HK-2 (cell line): ENCODE data around the gene SPOCK1.
A peak's percentile ranks its signal among the peaks of the same experiment; 100 is the strongest.

ENCODE experiments used
- DNase-seq: peaks from one replicate; pipeline ENCODE4 v3.0.0-alpha.2; 2018; ENCODE audit not compliant: unreplicated experiment

SPOCK1 gene

DNA sequence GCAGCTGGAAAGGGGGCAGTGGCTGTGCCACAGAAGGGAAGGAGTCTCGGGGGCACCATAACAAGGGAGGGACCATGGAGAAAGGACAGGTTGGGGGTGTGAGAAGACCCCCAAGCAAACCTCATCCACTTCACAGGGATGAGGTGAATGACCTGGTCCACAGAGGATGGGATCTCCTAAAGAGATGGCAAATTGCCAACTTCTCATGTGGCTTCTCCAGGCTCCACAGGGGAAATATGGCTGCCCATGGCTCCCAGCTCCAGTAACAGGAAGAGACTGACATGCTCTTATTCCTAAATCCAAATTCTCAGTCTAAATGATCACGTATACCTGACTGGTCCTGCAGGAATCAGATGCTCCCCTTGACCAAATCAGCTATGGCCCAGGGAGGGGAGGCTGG lies 340.4 kb downstream of the SPOCK1 start:
- no peak for DNase-seq

DNA sequence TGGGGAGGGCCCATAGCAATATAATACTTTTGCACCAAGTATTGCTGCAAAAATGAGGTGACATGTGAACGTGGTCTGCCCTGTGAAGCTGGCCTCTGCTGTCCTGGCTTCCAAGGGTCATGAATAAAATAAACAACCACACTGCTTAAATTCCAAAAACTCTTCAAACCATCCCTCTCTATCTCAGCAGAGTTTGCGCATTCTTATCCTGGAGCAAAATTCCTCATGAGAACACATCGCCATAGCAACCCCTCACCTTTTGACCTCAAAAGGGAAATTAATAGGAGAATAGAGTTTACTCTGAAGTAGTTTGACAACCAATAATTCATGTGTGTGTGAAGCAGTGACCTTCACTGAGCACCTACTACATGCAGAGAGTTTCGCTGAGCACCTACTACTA lies 342.9 kb downstream of the SPOCK1 start:
- DNase-seq, result no peak

DNA sequence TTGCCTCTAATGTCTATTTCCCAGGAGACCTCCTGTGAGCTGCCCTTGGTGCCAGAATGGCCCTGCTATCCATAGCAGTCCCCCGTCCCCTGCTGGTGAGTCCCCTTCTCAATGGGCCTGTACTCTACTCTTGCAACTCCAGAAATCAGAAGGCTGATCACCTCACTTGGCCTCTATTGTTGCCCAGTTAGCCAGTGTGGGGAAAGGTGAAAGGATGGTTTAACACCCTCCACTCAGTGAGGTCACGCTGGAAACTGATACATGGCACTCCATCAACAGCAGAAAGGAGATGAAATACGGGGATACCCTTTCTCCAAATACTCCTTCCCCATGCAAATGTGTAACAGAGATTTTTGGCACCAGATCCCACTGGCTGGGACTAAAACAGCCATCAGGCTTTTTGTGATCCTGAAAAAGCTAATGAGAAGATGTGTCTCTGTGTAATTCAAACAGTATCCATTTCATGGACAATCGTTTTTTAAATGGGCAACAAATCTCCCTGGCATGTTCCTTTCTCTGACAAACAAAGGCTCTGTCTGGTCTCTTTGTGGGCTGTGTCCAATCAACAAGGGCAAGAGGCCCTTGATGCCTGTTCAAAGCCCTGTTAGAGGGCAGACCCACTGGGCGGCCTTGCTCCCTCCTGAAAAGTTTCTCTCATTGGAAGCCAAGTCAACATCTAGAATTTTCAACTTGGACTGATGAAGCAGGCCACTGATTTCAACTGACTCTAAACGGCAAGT lies 343.7 kb downstream of the SPOCK1 start:
- no peak for DNase-seq

DNA sequence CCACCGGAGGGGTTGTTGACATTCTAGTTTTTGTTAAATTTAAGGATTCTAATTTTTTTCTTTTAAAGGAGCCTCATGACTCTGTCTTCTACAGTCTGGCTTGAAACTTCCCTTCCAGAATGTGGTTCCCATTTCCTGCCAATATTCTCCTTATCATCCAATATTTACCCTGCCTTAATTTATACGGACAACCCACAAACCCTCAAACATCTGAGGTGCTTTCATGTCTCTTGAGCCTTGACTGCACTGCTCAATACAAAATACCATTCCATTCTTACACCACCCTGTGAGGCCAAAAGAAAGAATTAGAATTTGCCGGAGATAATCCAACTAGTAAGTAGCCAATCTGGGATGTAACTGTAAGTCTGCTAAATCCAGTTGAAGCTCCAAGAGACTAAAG lies 346.5 kb downstream of the SPOCK1 start:
- DNase-seq, result no peak

DNA sequence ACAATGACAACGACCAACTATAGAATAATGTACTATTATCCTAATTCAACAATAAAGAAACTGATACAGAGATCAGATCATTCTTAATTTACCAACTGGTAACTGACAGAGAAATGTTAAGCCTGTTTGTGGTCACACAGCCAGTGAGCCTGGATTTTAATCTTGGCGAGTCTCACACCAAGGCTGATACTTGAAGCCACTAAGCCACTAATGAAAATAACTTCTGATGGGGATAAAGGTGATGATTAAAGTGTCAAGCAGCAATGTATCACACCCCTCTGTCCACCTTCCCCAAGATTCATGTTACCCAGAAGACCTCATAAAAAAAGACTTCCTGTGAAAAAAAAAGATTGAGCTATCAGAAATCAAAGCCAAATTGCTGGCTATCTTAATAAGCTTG lies 350.5 kb downstream of the SPOCK1 start:
- no peak for DNase-seq

DNA sequence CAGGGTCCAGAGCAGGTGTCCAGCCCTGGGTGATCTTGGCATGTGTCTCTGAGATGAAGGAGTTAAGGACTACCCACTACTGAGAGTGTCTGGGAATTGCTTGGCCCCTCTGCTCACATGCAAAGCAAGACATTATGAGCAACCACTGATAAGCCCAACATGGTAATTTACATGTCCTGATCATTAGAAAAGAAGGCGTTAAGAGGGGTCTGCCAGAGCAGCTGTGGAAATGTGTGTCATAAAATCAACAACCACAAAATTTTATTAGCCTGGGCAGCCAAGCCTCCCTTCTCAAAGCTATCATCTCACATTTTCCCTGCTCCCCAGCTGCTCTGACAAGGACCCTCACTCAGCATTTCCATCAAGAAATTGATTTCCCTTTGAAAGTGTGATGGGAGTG lies 351.0 kb downstream of the SPOCK1 start:
- no peak for DNase-seq

DNA sequence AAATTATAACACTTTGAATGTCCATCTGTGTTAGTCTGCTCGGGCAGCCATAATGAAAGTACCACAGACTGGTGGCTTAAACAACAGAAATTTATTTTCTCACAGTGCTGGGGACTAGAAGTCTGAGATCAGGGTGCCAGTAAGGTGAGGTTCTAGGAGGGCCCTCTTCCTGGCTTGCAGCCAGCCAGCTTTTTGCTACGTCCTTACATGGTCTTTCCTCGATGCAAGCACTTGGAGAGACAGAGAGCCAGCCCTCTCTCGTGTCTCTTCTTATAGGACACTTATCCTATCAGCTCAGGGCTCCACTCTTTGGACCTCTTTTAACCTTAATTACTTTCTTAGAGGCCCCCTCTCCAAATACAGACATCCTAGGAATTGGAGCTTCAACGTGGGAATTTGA lies 351.8 kb downstream of the SPOCK1 start:
- no peak for DNase-seq

DNA sequence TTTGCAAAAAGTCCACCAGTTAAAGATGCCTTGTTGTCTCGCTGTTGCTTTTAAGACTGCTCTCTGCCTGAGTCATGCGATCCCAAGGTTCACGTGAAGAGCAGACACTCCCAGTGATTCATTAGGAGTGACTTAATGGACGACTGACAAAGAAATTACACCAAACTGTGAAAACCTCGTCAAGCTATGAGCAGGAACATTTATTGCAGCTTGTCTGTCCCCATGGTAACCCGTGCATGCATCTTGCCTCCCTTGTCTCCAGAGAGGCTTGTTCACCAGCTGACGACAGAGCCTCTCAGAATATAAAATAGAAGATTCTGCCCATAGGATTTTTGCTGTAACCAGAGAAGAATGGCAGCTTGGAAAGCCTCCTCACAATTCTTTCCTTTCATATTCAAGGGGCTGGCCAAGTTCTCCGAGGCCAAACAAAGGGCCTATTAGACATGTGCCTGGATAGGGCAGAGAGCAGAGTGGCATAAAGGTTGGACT lies 352.7 kb downstream of the SPOCK1 start:
- DNase-seq, result peak; percentile 44

DNA sequence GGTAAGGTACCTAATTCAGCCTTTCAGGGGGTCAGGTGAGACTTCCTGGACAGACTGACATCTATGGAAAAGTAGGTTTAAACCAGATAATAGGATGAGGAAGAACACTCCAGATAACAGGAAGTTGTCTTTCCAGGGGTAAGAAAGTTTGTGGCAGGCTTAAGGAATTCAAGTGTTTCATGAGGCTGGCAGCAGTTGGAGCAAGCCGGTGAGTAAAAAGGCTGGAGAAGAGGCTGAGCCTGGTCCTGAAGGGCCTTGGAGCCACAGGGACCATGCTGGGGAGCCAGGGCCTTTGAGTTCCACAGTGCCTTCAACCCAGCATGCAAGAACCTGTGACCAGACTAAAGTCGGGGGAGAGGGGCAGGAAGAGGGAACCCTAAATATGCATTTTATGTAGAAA lies 353.4 kb downstream of the SPOCK1 start:
- peak; percentile 5 for DNase-seq

DNA sequence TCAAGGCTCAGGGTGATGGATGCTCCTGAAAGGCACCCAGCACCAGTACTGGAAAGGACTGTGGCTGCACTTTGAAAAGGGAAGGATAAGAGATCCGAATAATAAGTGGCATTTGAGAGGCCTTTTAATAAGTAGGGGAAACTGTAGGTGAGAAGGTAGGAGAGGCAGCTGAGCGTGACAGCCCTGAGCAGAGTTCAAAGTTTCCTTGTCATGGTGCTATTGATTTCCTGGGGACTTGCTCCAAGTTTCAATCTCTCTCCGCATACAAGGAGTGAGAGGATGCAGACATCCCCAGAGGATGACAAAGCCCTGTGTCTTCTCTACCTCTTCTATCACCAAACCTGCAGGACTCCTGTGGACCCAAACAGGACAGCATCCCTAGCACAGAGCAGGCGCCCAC lies 354.5 kb downstream of the SPOCK1 start:
- DNase-seq, result no peak

DNA sequence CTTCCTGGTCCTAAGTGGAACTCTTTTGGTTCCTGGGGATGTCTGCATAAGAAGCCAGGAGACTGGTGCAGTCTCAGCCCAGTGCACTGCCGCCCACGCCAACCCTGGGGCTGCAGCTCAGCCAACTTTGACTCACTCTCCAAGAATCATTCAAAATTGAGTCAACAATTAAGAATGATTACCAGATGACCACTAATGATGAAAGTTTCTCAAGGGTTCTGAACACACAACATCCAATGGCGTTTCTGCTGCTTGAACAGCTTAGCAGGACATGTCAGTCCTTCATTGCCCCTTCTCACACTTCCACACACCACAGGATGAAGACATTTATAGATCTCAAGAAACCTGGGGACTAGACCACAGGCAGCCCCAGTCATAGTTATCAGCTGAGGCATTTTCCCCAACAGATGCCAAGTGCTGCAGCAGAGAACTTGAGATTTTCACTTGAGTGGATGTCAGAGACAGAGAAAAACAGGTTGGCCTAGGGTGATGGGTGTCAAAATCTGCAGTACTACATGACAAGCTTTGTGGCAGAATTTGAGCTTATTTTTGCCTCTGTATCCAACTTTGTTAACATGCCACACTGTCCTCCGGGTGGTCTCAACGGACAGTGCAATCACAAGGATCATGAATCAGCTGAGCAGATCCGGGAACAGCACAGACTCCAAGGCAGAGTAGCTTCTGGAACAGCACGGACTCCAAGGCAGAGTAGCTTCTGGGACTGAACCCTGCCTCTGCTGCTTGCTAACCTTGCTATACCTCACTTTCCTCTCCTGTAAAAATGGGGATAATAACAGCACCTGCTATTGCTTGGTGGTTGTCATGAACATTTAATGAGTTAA lies 356.1 kb downstream of the SPOCK1 start:
- DNase-seq, result peak; percentile 66

DNA sequence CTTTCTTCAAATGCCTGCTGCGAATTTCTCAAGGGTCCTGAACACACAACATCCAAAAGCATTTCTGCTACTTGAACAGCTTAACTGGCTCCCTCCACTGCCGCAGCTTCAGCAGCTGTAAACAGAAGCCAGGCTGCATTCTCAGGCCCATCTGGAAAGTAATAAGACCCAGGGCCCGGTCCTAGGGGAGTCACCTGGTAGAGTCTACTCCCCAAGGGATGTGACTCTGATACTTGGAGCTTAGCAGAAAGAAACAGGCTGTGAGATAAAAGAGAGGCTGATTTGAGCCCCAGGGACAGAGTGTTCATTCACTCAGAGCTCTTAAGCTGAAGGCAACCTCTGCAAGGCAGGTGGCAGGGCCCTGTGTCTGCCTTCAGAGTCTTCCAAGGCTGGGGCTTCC lies 356.8 kb downstream of the SPOCK1 start:
- no peak for DNase-seq

DNA sequence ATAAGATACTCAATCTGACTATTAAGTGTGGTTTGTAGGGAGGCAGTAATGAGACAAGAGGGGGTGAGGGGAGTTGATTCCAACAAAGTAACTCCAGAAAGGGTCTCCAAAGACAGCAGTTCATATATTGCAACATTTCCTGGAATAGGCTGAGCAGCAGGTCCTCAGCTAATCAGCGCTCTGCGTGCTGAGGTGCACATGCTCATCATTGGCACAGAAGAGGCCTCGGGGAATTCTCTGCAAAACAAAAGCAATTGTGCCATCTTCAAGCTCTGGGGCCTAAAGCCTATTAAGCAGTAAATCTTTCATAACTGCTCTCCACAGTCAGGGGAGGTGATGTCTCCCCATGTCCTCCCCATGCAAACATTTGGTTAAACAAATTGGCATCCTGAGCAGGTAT lies 357.3 kb downstream of the SPOCK1 start:
- no peak for DNase-seq

DNA sequence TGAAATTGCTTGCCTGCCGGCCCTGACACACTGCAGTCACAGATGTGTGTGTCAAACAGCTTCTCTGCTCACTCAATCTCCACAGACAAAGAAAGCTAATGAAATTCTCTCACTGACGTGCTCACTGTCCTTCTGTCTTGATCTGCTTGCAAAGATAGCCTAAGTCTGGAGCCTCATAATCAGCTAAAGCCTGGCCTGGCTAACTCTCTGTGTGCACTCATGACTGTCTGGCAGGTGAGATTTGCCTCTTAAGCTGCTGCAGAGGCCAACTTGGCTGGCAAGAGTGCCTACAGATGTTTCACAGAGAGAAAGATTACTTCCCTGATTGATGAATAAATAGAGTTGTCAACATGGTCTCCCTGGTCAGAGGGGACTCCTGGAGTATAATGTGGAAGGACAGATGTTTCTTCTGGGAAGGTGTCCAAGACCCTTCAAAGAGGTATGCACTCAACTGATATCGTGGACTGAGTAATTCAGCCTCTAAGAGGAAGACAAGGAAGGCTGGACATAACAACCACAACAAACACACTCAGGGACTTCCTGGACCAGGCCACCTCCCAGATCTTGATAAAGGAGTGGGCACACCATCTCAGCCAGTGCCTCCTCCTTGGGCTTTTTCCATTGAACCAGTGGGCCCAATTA lies 362.0 kb downstream of the SPOCK1 start:
- DNase-seq, result no peak

DNA sequence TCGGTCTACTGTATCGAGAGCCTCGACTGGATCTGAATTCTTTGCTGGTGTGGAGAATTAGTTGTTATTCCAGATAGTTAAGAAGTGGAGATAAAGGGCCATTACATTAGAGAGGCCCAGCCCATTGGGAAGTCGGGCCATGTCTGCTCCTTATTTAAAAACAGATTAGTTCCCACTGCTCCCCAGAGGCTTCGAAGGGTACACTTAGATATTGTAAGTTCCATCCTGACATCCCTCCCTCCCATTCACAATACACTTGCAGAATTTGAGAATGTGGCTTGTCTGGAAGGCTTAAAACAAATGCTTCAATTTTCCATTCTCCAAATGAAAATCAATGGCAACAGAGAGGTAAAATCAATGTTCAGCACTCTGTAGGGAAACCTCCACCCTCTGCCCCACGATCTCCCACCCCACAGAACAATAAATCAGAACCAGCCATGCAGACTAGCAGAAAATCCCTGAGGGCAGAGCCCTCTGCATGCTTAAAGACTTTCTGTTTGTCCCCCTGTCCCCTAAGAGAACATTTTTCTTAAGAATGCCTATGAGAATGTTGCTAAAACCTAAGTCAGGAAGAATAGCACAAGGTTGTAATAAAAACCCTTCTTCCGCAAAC lies 364.1 kb downstream of the SPOCK1 start:
- DNase-seq, result no peak

DNA sequence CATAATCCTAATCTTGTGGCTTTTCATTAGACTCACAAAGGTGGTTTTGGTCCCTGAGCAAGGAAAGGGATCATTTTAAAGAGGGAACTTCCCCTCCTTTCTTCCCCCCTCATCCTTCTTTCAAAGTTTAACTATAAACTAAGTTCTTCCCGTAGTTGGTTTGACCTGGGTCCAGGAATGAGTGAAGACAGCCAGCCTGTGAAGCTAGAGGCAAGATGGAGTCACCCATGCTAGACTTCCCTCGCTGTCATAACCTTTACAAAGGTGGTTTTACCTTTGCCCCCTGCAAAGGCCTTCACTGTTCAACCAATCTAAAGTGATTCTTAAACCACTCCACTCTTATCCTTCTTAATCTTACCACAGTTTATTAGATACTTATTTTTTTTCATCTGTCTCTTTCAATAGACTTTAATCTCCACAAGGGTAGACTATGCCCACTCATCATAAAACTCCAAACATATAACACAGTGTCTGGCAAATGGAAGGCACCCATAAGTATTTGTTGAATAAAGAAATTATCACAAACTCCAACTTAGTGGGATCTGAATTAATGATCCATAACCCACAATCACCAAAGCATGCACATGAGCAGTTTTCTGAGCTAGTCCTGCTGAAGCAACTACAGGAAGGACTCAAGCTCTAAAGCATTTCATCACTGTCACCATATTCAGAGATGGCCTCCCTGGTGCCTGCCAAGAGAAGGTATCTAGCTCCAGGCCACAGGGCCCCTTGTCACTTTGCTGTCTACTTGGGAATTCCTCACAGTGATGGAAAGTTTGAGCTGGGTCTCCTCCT lies 369.0 kb downstream of the SPOCK1 start:
- DNase-seq, result peak; percentile 17

DNA sequence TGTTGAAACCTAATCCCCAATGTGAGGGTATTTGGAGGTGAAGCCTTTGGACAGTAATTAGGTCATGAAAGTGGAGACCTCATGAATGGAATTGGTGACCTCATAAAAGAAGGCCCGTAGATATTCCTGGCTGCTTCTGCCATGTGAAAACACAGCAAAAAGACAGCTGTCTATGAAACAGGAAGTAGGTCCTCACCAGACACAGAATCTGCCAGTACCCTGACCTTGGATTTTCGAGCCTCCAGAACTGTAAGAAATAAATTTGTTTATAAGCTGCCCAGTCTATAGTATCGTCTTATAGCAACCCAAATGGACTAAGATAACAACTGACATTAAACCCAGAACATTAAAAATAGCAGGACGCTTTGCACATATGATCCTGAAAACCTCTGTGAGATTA lies 371.1 kb downstream of the SPOCK1 start:
- no peak for DNase-seq

DNA sequence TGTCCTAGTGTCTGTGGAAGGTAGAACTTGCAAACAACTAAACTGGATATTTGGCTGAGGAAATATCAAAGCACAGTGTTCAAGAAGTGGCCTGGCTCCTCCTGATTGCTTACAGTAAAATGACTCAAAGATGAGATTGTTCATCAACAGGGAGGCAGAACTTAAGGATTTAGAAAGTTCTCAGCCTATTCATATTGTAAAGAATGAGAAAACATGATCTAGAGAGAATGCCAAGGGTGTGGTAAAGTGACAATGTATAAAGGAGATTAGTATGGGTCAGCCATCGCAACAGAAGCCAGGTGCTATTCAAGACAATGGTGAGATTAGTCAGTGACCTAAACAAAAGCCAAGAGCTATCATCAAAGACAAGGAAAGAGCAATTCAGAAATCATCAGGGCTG lies 372.3 kb downstream of the SPOCK1 start:
- DNase-seq, result no peak

DNA sequence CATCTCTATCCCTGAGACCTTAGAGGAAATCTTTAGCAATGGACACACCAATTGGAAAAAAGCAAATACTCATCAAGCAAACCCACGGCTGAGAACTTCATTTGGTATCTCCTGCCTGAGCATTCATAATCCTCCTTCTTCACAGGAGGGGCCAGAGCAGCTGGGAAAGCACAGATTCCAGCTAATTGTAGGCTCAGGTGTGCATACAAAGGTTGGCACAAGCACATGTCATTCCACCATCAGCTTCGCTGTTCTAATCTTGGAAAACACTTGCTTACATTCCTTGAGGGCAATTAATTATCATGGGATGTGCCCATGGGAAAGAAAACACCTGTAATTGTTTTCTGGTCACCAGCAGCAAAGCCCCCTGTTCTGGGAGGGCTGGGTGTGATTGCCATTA lies 376.6 kb downstream of the SPOCK1 start:
- no peak for DNase-seq

DNA sequence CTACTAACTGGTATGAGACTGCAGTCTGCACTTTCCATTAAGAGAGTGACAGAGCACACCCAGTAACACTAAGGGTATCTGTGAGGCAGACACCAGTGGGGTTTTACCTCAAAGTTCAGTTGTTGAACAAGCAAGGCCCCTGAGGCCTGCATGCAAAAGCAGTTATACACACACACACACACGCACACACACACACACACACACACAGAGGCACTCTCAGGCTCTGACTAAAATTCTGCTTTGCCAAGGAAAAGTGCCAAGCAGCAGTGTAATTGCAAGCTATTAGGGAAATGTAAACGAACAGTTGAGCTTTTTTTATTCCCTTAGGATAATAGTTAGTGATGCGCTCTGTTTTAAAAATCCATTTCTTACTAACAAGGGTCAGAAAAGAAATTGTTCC lies 377.1 kb downstream of the SPOCK1 start:
- DNase-seq, result no peak

DNA sequence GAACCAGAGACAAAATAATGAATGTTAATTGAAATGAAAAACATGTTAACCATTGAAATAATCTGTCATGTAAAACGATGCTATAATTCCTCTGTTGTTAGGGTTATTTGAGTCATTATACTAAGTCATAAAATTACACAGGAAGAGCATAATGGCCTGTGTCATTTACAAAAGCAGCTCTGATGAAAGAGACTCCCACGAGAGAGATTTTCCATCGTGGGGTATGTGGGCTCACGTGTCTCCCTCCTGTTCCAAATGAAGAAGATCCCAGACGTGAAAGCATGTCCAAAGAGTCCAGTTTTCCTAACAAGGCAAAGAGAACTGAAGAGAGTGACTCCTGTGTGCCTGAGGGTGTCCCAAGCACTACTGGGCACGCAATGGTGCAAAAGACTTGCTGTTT lies 379.8 kb downstream of the SPOCK1 start:
- no peak for DNase-seq
